ENCODE data around the gene CHST3.
"Not testable (repeated sequence)": the region's sequence is repeated elsewhere in the genome, so short reads cannot be mapped to it uniquely, and the experiment has no call there.

Gene CHST3

GRCh38 chr10:71952745-71953144, 11.4 kb upstream of the CHST3 start:
- no peak for DNase-seq

GRCh38 chr10:71957546-71958275, 6.5 kb upstream of the CHST3 start:
- peak; percentile 29 for DNase-seq

- DNase-seq: no peak
Observed at GRCh38 chr10:71959526-71959925, 4.7 kb upstream of the CHST3 start.

GRCh38 chr10:71961831-71962230, 2.4 kb upstream of the CHST3 start:
- DNase-seq: no peak

- no peak for DNase-seq
Observed at GRCh38 chr10:71962901-71963300, 1.3 kb upstream of the CHST3 start.

GRCh38 chr10:71963351-71964097, 671 bp upstream of the CHST3 start:
- DNase-seq: no peak

GRCh38 chr10:71964743-71965515, 734 bp downstream of the CHST3 start:
- peak; percentile 70 for DNase-seq

GRCh38 chr10:71965623-71966022, 1.4 kb downstream of the CHST3 start:
- no peak for DNase-seq

GRCh38 chr10:71966046-71967004, 2.1 kb downstream of the CHST3 start:
- DNase-seq: peak; percentile 73

- not testable (repeated sequence) for DNase-seq
Observed at GRCh38 chr10:71967958-71968357, 3.8 kb downstream of the CHST3 start.

GRCh38 chr10:71968553-71969474, 4.6 kb downstream of the CHST3 start:
- peak; percentile 42 for DNase-seq

GRCh38 chr10:71969929-71970328, 5.7 kb downstream of the CHST3 start:
- no peak for DNase-seq

GRCh38 chr10:71970331-71970730, 6.1 kb downstream of the CHST3 start:
- no peak for DNase-seq

GRCh38 chr10:71970869-71971268, 6.7 kb downstream of the CHST3 start:
- DNase-seq: no peak

GRCh38 chr10:71971311-71971731, 7.1 kb downstream of the CHST3 start:
- DNase-seq: no peak

- DNase-seq: no peak
Observed at GRCh38 chr10:71971769-71972555, 7.8 kb downstream of the CHST3 start.

GRCh38 chr10:71972746-71973695, 8.8 kb downstream of the CHST3 start:
- no peak for DNase-seq

- no peak for DNase-seq
Observed at GRCh38 chr10:71973777-71974488, 9.7 kb downstream of the CHST3 start.

Data from fibroblast of skin of right quadriceps (primary cell).